ENCODE results near the gene NDUFA9. TPM values are rescaled to one million over a fixed set of nuclear protein-coding genes. Genes with fewer than 3 reads are reported as not detected.

Gene NDUFA9
- total and polyA plus RNA-seq, 8 donors, result 21.1 to 48.6 (median 36.1) TPM

- intact Hi-C loops (cut with DNase I), result no loop called here
- H3K36me3 ChIP-seq, result peaks cover 0 to 21% (median 3%) of the 10 kb centered on the region in 3 donors
- ATAC-seq (no peak), FAIRE-seq (no peak), DNase-seq (no peak)
- H3K9me3 ChIP-seq, result no peaks in the 10 kb centered on the region
- TF ChIP-seq CTCF (IDR thresholded peaks at IDR 0.05), result no peak
- 70 to 72% methylated on average over 3 of the region's 3 CpGs for WGBS, 2 donors
- no peak overlapping the region for H3K4me3 ChIP-seq
- H3K4me1 ChIP-seq, result peaks cover 0 to 14% (median 13%) of the 10 kb centered on the region in 3 donors
- no peak overlapping the region for H3K27ac ChIP-seq
- H3K27me3 ChIP-seq, result no peaks in the 10 kb centered on the region
Measured at GRCh38 chr12:4607056-4607455, 41.9 kb upstream of the NDUFA9 start.

GRCh38 chr12:4609071-4609470 is 39.8 kb upstream of the NDUFA9 start:
- TF ChIP-seq CTCF (IDR thresholded peaks at IDR 0.05), result no peak
- no peak for FAIRE-seq
- intact Hi-C loops (cut with DNase I), result no loop called here
- Histone ChIP-seq H3K4me3 (no peak overlapping the region), H3K27ac (no peak overlapping the region), H3K36me3 (peaks cover 0 to 39% (median 9%) of the 10 kb centered on the region in 3 donors), H3K4me1 (peaks cover 0 to 14% (median 13%) of the 10 kb centered on the region in 3 donors), H3K27me3 (no peaks in the 10 kb centered on the region), H3K9me3 (no peaks in the 10 kb centered on the region)
- whole genome bisulfite sequencing, 2 donors, result 85 to 95% methylated on average over 9 of the region's 9 CpGs
- ATAC-seq, result no peak
- no peak for DNase-seq

GRCh38 chr12:4610481-4610880 is 38.4 kb upstream of the NDUFA9 start:
- FAIRE-seq (no peak), ATAC-seq (no peak), DNase-seq (no peak)
- H3K27ac ChIP-seq, result no peak overlapping the region
- WGBS, 2 donors, result 71 to 72% methylated on average over 4 of the region's 4 CpGs
- H3K9me3 ChIP-seq, result no peaks in the 10 kb centered on the region
- intact Hi-C loops (cut with DNase I), result no loop called here
- peaks cover 0 to 13% (median 13%) of the 10 kb centered on the region in 3 donors for H3K4me1 ChIP-seq
- H3K4me3 ChIP-seq, result no peak overlapping the region
- TF ChIP-seq CTCF (IDR thresholded peaks at IDR 0.05), result no peak
- H3K36me3 ChIP-seq, result peaks cover 0 to 44% (median 11%) of the 10 kb centered on the region in 3 donors
- H3K27me3 ChIP-seq, result no peaks in the 10 kb centered on the region

GRCh38 chr12:4615667-4616066 is 33.2 kb upstream of the NDUFA9 start:
- FAIRE-seq, result no peak
- no peaks in the 10 kb centered on the region for H3K27me3 ChIP-seq
- no peak overlapping the region for H3K4me3 ChIP-seq
- intact Hi-C loops (cut with DNase I), result no loop called here
- TF ChIP-seq CTCF (IDR thresholded peaks at IDR 0.05), result no peak
- H3K27ac ChIP-seq, result no peak overlapping the region
- H3K36me3 ChIP-seq, result peaks cover 0 to 36% (median 8%) of the 10 kb centered on the region in 3 donors
- DNase-seq, result no peak
- no peaks in the 10 kb centered on the region for H3K9me3 ChIP-seq
- WGBS, 2 donors, result 94 to 95% methylated on average over 9 of the region's 9 CpGs
- no peaks in the 10 kb centered on the region for H3K4me1 ChIP-seq
- no peak for ATAC-seq

GRCh38 chr12:4621511-4621910 is 27.4 kb upstream of the NDUFA9 start:
- no peak for FAIRE-seq
- Histone ChIP-seq H3K36me3 (no peaks in the 10 kb centered on the region), H3K27me3 (no peaks in the 10 kb centered on the region), H3K4me3 (no peak overlapping the region), H3K27ac (no peak overlapping the region), H3K4me1 (no peaks in the 10 kb centered on the region), H3K9me3 (no peaks in the 10 kb centered on the region)
- intact Hi-C loops (cut with DNase I), result no loop called here
- no peak for DNase-seq
- ATAC-seq, result no peak
- WGBS, 2 donors, result 92 to 96% methylated on average over 3 of the region's 3 CpGs
- no peak for TF ChIP-seq CTCF (IDR thresholded peaks at IDR 0.05)

Measured in pancreas (tissue), 10 donors.